Astrocyte (in vitro differentiated cells and primary cell): Measurements from ENCODE around the gene HAGHL.

Experiments used
- CTCF ChIP-seq: IDR thresholded peaks from 2 replicates; pipeline ENCODE4 v1.5.1; 2011; ENCODE audit warnings: low read depth, mild to moderate bottlenecking, inconsistent platforms, low read length, moderate library complexity; ENCODE audit not compliant: insufficient read depth
- EZH2 ChIP-seq: IDR thresholded peaks from 2 replicates; pipeline ENCODE4 v1.6.1; 2012; ENCODE audit warnings: mild to moderate bottlenecking, low read length, inconsistent platforms; ENCODE audit not compliant: insufficient read depth

DNA sequence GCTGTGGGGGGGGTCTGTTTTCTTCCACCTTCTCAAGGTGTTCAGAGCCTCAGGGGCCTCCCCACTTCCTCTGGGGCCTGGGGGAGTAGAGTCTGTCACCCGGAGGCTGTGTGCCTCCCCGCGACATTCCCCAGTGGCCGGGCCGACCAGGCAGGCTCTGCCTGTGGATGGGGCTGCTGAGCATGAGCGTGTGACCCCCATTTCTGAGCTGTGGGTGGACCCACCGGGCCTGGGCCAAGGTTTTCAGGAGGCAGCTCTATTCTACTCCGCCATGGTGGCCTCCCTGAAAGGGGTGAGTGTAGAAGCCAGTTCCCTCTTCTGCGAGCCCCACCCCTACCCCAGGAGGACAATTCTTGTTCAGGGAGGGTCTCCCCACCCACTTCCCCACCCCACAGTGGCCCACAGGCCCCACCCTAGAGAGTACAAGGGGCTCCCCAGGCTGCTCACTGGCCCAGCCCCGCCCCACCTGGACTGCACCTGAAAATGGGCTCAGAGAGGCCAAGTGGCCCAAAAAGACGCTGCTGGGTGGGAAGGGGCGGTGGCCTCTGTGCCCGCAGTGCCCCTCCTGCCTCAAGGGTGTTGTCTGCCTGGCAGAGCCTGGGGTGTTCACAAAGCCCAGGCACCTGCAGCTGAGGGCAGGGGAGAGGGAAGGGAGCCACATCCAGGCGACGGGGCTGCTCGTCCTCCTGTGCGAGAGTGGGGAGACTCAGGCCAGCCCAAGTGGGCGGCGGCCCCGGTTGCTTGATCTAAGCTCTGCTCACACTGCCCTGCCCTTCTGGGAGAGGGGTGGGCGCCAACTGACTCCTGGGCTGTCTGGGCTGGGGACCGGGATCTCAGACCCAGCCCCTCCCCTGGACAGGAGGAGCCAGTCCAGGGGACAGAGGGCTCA is 35.0 kb downstream of the HAGHL start:
- TF ChIP-seq CTCF (no peak), EZH2 (no peak)
